K562 (cell line): ENCODE results near the gene ZNF490. TPM values are rescaled to one million over a fixed set of nuclear protein-coding genes. Genes with fewer than 3 reads are reported as not detected.
A peak's percentile ranks its signal among the peaks of the same experiment; 100 is the strongest.

Experiments
- ARID1B ChIP-seq: fragments of 450-650 bp; IDR thresholded peaks from 2 replicates; pipeline ENCODE4 v1.6.1; 2016; ENCODE audit warnings: antibody characterized with exemption, mild to moderate bottlenecking, inconsistent platforms
- CBX3 ChIP-seq, 2 experiments: IDR thresholded peaks; 1 replicate in 1 of 2; 2 replicates in 1 of 2; pipeline ENCODE4 v1.6.1; 2012; ENCODE audit warnings: inconsistent platforms in 2 of 2, low read length in 2 of 2, borderline replicate concordance in 1 of 2, control low read depth in 1 of 2
- CBX5 ChIP-seq: IDR thresholded peaks from 2 replicates; pipeline ENCODE4 v1.6.1; 2014; ENCODE audit warnings: low read depth, borderline replicate concordance
- CTCF ChIP-seq, 3 experiments: IDR thresholded peaks in 2 of 3; conservative IDR thresholded peaks in 1 of 3; 2 replicates each; pipeline ENCODE4 v1.5.1; 2011 to 2012; ENCODE audit warnings: low read length in 3 of 3, mild to moderate bottlenecking in 3 of 3, control low read depth in 2 of 3, improper control_type of control experiment in 1 of 3, inconsistent platforms in 1 of 3, low read depth in 1 of 3, mixed read lengths in 1 of 3, moderate library complexity in 1 of 3; ENCODE audit not compliant: insufficient read depth in 2 of 3
- FOXK1 ChIP-seq: sonication (generic); formaldehyde crosslinking; IDR thresholded peaks from 2 replicates; pipeline ENCODE4 v1.8.0; 2022; ENCODE audit warnings: missing genetic modification reagents, mild to moderate bottlenecking, borderline replicate concordance
- GTF3C2 ChIP-seq: IDR thresholded peaks from 3 replicates; pipeline ENCODE4 v1.6.1; 2011; ENCODE audit warnings: borderline replicate concordance, mild to moderate bottlenecking, moderate library complexity; ENCODE audit not compliant: insufficient read length; ENCODE audit errors: extremely low read depth
- MXI1 ChIP-seq: IDR thresholded peaks from 2 replicates; pipeline ENCODE4 v1.6.1; 2011; ENCODE audit warnings: low read depth, mild to moderate bottlenecking, improper control_type of control experiment, low read length
- NFIC ChIP-seq: fragments of 450-650 bp; IDR thresholded peaks from 2 replicates; pipeline ENCODE4 v1.6.1; 2017; ENCODE audit warnings: mild to moderate bottlenecking, inconsistent platforms
- RB1 ChIP-seq: fragments of 450-650 bp; IDR thresholded peaks from 2 replicates; pipeline ENCODE4 v1.6.1; 2017; ENCODE audit warnings: low read depth, mild to moderate bottlenecking
- RNF219 ChIP-seq: fragments of 250-450 bp; sonication (Bioruptor Pico); IDR thresholded peaks from 2 replicates; pipeline ENCODE4 v1.5.0; 2022; ENCODE audit warnings: mild to moderate bottlenecking
- SMAD4 ChIP-seq: fragments of 250-450 bp; sonication (Bioruptor Pico); conservative IDR thresholded peaks from 2 replicates; pipeline ENCODE4 v1.8.0; 2021; ENCODE audit warnings: inconsistent platforms, mild to moderate bottlenecking, moderate library complexity
- U2AF2 ChIP-seq: fragments of 200-400 bp; formaldehyde crosslinking; optimal IDR thresholded peaks from 2 replicates; pipeline ENCODE3; 2017; ENCODE audit warnings: low read depth, mild to moderate bottlenecking, low read length
- UBTF ChIP-seq, 2 experiments: IDR thresholded peaks; 2 replicates each; pipeline ENCODE4 v1.6.1; 2012; ENCODE audit warnings: improper control_type of control experiment in 2 of 2, low read depth in 2 of 2, low read length in 2 of 2, borderline replicate concordance in 1 of 2
- ZNF212 ChIP-seq: fragments of 450-650 bp; formaldehyde crosslinking; IDR thresholded peaks from 2 replicates; pipeline ENCODE4 v1.4.0; 2020; ENCODE audit warnings: mild to moderate bottlenecking
- ZNF436 ChIP-seq: fragments of 250-450, 450-650 bp; sonication (Bioruptor Pico); formaldehyde crosslinking; IDR thresholded peaks from 2 replicates; pipeline ENCODE4 v1.7.0; 2020; ENCODE audit warnings: mild to moderate bottlenecking
- polyA plus RNA-seq, 8 experiments: library from polyadenylated mRNA; depleted of rRNA in 4 of 8; stranded (reverse) in 5 of 8; unstranded in 3 of 8; fragments of >200 nt; fragmentation: Nextera tagmentation in 2 of 8; fragmentation: Illumina TruSeq in 1 of 8; extraction: Ambion mirVana in 2 of 8; extraction: Trizol in 1 of 8; gene quantifications; 2 replicates each; pipeline versions ENCODE4 v1.2.1 to v1.2.3, GENCODE V29; 2011 to 2014; ENCODE audit warnings: inconsistent platforms in 1 of 8, missing spikeins in 1 of 8
- total RNA-seq, 7 experiments: library from RNA; depleted of rRNA in 6 of 7; stranded (reverse); fragments of >200 nt in 6 of 7; fragmentation: Illumina TruSeq in 2 of 7; extraction: Trizol in 2 of 7; gene quantifications; 2 replicates each; pipeline versions ENCODE4 v1.2.1 to v1.2.3, GENCODE V29; 2011 to 2021; ENCODE audit warnings: low replicate concordance in 1 of 7

Gene ZNF490
- total and polyA plus RNA-seq, 9 of the 15 experiments (the other 6 are each of a cell fraction or from before 2014, with no cell fraction given): 0.90 to 8.3 (median 4.4) TPM

GRCh38 chr19:12639901-12640613 lies 29.4 kb upstream of the ZNF490 start (continued):
- no peak for TF ChIP-seq RNF219
- no peak for TF ChIP-seq ZNF212 (CRISPR knock-in tag)
- TF ChIP-seq UBTF (IDR thresholded peaks at IDR 0.05; ENCODE audit: borderline replicate concordance in 1 of 2, low read depth in 2 of 2, low read length in 2 of 2): peak; percentile 100
- TF ChIP-seq CBX3 (IDR thresholded peaks at IDR 0.05; ENCODE audit: borderline replicate concordance in 1 of 2, low read length in 2 of 2): peak in 1 of 2 experiments; percentile 62; a peak in 1 of 3 replicates
- peak; percentile 40 for TF ChIP-seq GTF3C2
- peak; percentile 55; the same call in 1 of the 2 replicates for TF ChIP-seq RB1
- peak; percentile 61; the same call in 1 of the 2 replicates for TF ChIP-seq CBX5
- no peak for TF ChIP-seq MXI1
- TF ChIP-seq FOXK1 (CRISPR knock-in tag): 0 out of 2 replicates have a peak, but pooled peaks have one; percentile 38
- peak; percentile 26; the same call in 1 of the 2 replicates for TF ChIP-seq ARID1B
- TF ChIP-seq SMAD4 (CRISPR knock-in tag): peak; percentile 65
- no peak for TF ChIP-seq U2AF2
- TF ChIP-seq CTCF (IDR thresholded peaks at IDR 0.05 in 2 of 3, conservative IDR thresholded peaks at IDR 0.05 in 1 of 3; ENCODE audit: insufficient read depth in 2 of 3, low read depth in 1 of 3, low read length in 3 of 3): peak; percentile 75 to 91 (median 85)
- TF ChIP-seq ZNF436 (CRISPR knock-in tag): no peak
- peak; percentile 20; the same call in 1 of the 2 replicates for TF ChIP-seq NFIC
